Measurements from ENCODE around the gene MAP3K12. TPM values are rescaled to one million over a fixed set of nuclear protein-coding genes. Genes with fewer than 3 reads are reported as not detected.

Gene MAP3K12
- total and polyA plus RNA-seq, 2 of the 13 experiments (the other 11 are each of a cell fraction or from before 2014, with no cell fraction given) = 0.20 to 1.1 TPM

- TF ChIP-seq STAT6 (CRISPR knock-in tag; IDR thresholded peaks at IDR 0.05; ENCODE audit: borderline replicate concordance) (no peak), GABPB1 (CRISPR knock-in tag; IDR thresholded peaks at IDR 0.05) (peak; percentile 56), FOXJ3 (CRISPR knock-in tag; IDR thresholded peaks at IDR 0.05; ENCODE audit: borderline replicate concordance) (no peak), ZNF850 (CRISPR knock-in tag; conservative IDR thresholded peaks at IDR 0.05) (no peak), ZNF143 (CRISPR knock-in tag; IDR thresholded peaks at IDR 0.05) (peak; percentile 78), ZNF879 (CRISPR knock-in tag; IDR thresholded peaks at IDR 0.05) (no peak), AKNA (CRISPR knock-in tag; IDR thresholded peaks at IDR 0.05; ENCODE audit: borderline replicate concordance) (no peak), TBP (CRISPR knock-in tag; IDR thresholded peaks at IDR 0.05) (no peak), ZBTB26 (CRISPR knock-in tag; IDR thresholded peaks at IDR 0.05; ENCODE audit: borderline replicate concordance) (no peak; the same call in 1 of the 2 replicates), IKZF5 (CRISPR knock-in tag; IDR thresholded peaks at IDR 0.05) (no peak), FUBP1 (CRISPR knock-in tag; IDR thresholded peaks at IDR 0.05; ENCODE audit: borderline replicate concordance) (no peak), CBFB (CRISPR knock-in tag; IDR thresholded peaks at IDR 0.05) (no peak), ZNF20 (CRISPR knock-in tag; IDR thresholded peaks at IDR 0.05) (no peak), MNT (IDR thresholded peaks at IDR 0.05) (no peak), CHD2 (IDR thresholded peaks at IDR 0.05; ENCODE audit: low read depth, low read length) (no peak)
Observed at GRCh38 chr12:53441040-53441833, 58.0 kb downstream of the MAP3K12 start, which contains the start of gene PRR13 (continued).

Measured in HepG2 (cell line).